H1 (cell line): ENCODE measurements around the gene SPTBN1. TPM values are rescaled to one million over a fixed set of nuclear protein-coding genes. Genes with fewer than 3 reads are reported as not detected.

Source experiments
- CTCF ChIA-PET: fragments of 300-600 bp; sonication (Branson Sonifier 250); formaldehyde crosslinking; loops from one replicate; lab custom pipeline; 2021; ENCODE audit not compliant: partially characterized antibody; lab: Charles Lee
- POLR2A ChIA-PET: fragments of 300-600 bp; sonication (Branson Sonifier 250); formaldehyde crosslinking; loops from one replicate; lab custom pipeline; 2021; ENCODE audit warnings: inconsistent platforms; ENCODE audit not compliant: partially characterized antibody; lab: Charles Lee
- DNase-seq, 2 experiments: peaks; one replicate each; pipeline versions ENCODE4 v3.0.0 to v3.0.0-alpha.2; 2010 to 2022; ENCODE audit warnings: low spot score in 2 of 2, low read depth in 1 of 2, mixed read lengths in 1 of 2
- FAIRE-seq: peaks from 2 replicates; lab custom pipeline; 2011; peaks lifted over from hg19 to GRCh38; lab: Jason Lieb, UNC
- H2AFZ ChIP-seq: 2 replicates; pipeline ENCODE4 v1.8.1; 2012; ENCODE audit warnings: low read length, inconsistent platforms
- H2AK5ac ChIP-seq: 2 replicates; pipeline ENCODE4 v1.6.1; 2013; ENCODE audit warnings: low read depth, low read length
- H2BK120ac ChIP-seq: replicated peaks from 2 replicates; pipeline ENCODE3; 2013; ENCODE audit warnings: low read depth, low read length, inconsistent platforms
- H2BK12ac ChIP-seq: 2 replicates; pipeline ENCODE4 v1.6.1; 2013; ENCODE audit warnings: low read depth, low read length
- H2BK15ac ChIP-seq: 2 replicates; pipeline ENCODE4 v1.6.1; 2013; ENCODE audit warnings: low read length
- H2BK20ac ChIP-seq: 2 replicates; pipeline ENCODE4 v1.6.1; 2013; ENCODE audit warnings: low read length
- H2BK5ac ChIP-seq: 2 replicates; pipeline ENCODE4 v1.6.1; 2013; ENCODE audit warnings: low read depth, low read length
- H3K14ac ChIP-seq: 2 replicates; pipeline ENCODE4 v1.6.1; 2013; ENCODE audit warnings: inconsistent platforms; ENCODE audit not compliant: insufficient read length
- H3K18ac ChIP-seq: 2 replicates; pipeline ENCODE4 v1.6.1; 2013; ENCODE audit warnings: low read length; ENCODE audit errors: extremely low read depth
- H3K23ac ChIP-seq: 2 replicates; pipeline ENCODE4 v1.6.1; 2013; ENCODE audit warnings: inconsistent platforms; ENCODE audit not compliant: insufficient read length
- H3K23me2 ChIP-seq: 2 replicates; pipeline ENCODE4 v1.6.1; 2013; ENCODE audit warnings: low read depth, low read length
- H3K27ac ChIP-seq: 2 replicates; pipeline ENCODE4 v1.6.1; 2011; ENCODE audit warnings: low read depth, low read length, inconsistent platforms
- H3K27me3 ChIP-seq, 4 experiments: replicated peaks in 1 of 4; 1 replicate in 1 of 4; 2 replicates in 3 of 4; pipeline versions ENCODE4 v1.6.1 to v1.8.1; 2011 to 2013; ENCODE audit warnings: low read length in 3 of 4, mild to moderate bottlenecking in 3 of 4, inconsistent platforms in 2 of 4, mixed read lengths in 2 of 4, moderate library complexity in 1 of 4; ENCODE audit not compliant: control insufficient read depth in 3 of 4, insufficient read depth in 3 of 4; ENCODE audit errors: extremely low read depth in 1 of 4
- H3K36me3 ChIP-seq, 4 experiments: 2 replicates each; pipeline versions ENCODE4 v1.6.1 to v1.8.1; 2011 to 2013; ENCODE audit warnings: mild to moderate bottlenecking in 4 of 4, low read length in 3 of 4, moderate library complexity in 2 of 4, control low read depth in 1 of 4, inconsistent platforms in 1 of 4; ENCODE audit not compliant: insufficient read depth in 4 of 4, control insufficient read depth in 2 of 4
- H3K4ac ChIP-seq: replicated peaks from 2 replicates; pipeline ENCODE3; 2013; ENCODE audit warnings: low read length, low read depth, mixed read lengths, inconsistent platforms; ENCODE audit not compliant: insufficient read length
- H3K4me1 ChIP-seq, 4 experiments: replicated peaks in 1 of 4; 1 replicate in 1 of 4; 2 replicates in 3 of 4; pipeline versions ENCODE4 v1.6.1 to v1.8.1; 2011 to 2013; ENCODE audit warnings: low read length in 3 of 4, inconsistent platforms in 2 of 4, mixed read lengths in 1 of 4; ENCODE audit not compliant: insufficient read depth in 4 of 4, control insufficient read depth in 3 of 4
- H3K4me2 ChIP-seq, 2 experiments: 2 replicates each; pipeline versions ENCODE4 v1.6.1 to v1.8.1; 2011 to 2013; ENCODE audit warnings: low read depth in 2 of 2, low read length in 2 of 2, control low read depth in 1 of 2, inconsistent platforms in 1 of 2, mild to moderate bottlenecking in 1 of 2; ENCODE audit not compliant: insufficient read depth in 1 of 2
- H3K4me3 ChIP-seq, 4 experiments: fragments of 200-600, 300-600 bp in 1 of 4; sonication (generic), shearing (Covaris generic), sonication (Bioruptor Twin) in 1 of 4; 2 replicates each; pipeline versions ENCODE4 v1.5.1 to v1.8.1; 2011 to 2016; ENCODE audit warnings: low read length in 4 of 4, low read depth in 3 of 4, control low read depth in 2 of 4, inconsistent platforms in 2 of 4, mild to moderate bottlenecking in 2 of 4, mixed read lengths in 1 of 4, moderate library complexity in 1 of 4; ENCODE audit not compliant: insufficient read depth in 2 of 4; ENCODE audit errors: extremely low read depth in 1 of 4
- H3K56ac ChIP-seq: replicated peaks from 2 replicates; pipeline ENCODE3; 2013; ENCODE audit warnings: low read depth, mild to moderate bottlenecking, mixed read lengths, low read length, inconsistent platforms; ENCODE audit not compliant: insufficient read length
- H3K79me1 ChIP-seq: 2 replicates; pipeline ENCODE4 v1.6.1; 2013; ENCODE audit warnings: low read depth, low read length, control low read depth
- H3K79me2 ChIP-seq, 2 experiments: 2 replicates each; pipeline versions ENCODE4 v1.6.1 to v1.8.1; 2012 to 2013; ENCODE audit warnings: low read length in 2 of 2, mild to moderate bottlenecking in 2 of 2, inconsistent platforms in 1 of 2; ENCODE audit not compliant: insufficient read depth in 2 of 2, control insufficient read depth in 1 of 2
- H3K9ac ChIP-seq, 4 experiments: replicated peaks in 1 of 4; 1 replicate in 1 of 4; 2 replicates in 3 of 4; pipeline versions ENCODE4 v1.6.1 to v1.8.1; 2011 to 2013; ENCODE audit warnings: low read depth in 3 of 4, low read length in 3 of 4, control low read depth in 2 of 4, mild to moderate bottlenecking in 2 of 4, moderate library complexity in 2 of 4, inconsistent platforms in 1 of 4; ENCODE audit errors: extremely low read depth in 1 of 4
- H3K9me3 ChIP-seq, 2 experiments: 2 replicates each; pipeline versions ENCODE4 v1.6.1 to v1.8.1; 2012 to 2013; ENCODE audit warnings: mild to moderate bottlenecking in 2 of 2, moderate library complexity in 2 of 2, control low read depth in 1 of 2, inconsistent platforms in 1 of 2, low read depth in 1 of 2, low read length in 1 of 2, mixed read lengths in 1 of 2; ENCODE audit not compliant: insufficient read depth in 2 of 2
- H4K20me1 ChIP-seq, 2 experiments: replicated peaks in 1 of 2; 2 replicates each; pipeline versions ENCODE3 to v1.8.1; 2011 to 2013; ENCODE audit warnings: inconsistent platforms in 2 of 2, low read length in 2 of 2, mild to moderate bottlenecking in 1 of 2; ENCODE audit not compliant: insufficient read depth in 2 of 2, control insufficient read depth in 1 of 2
- H4K5ac ChIP-seq: 2 replicates; pipeline ENCODE4 v1.6.1; 2013; ENCODE audit warnings: low read length, low read depth, mixed read lengths, inconsistent platforms; ENCODE audit not compliant: insufficient read length
- H4K8ac ChIP-seq: 2 replicates; pipeline ENCODE4 v1.8.0; 2013; ENCODE audit warnings: mild to moderate bottlenecking, moderate library complexity, low read length, inconsistent platforms; ENCODE audit not compliant: insufficient read depth; ENCODE audit errors: extremely low read depth
- H4K91ac ChIP-seq: replicated peaks from 2 replicates; pipeline ENCODE3; 2013; ENCODE audit warnings: low read length, mixed read lengths, inconsistent platforms; ENCODE audit not compliant: insufficient read length
- CBX8 ChIP-seq: fragments of 300-800, 300-1000 bp; sonication (generic); IDR thresholded peaks from 2 replicates; pipeline ENCODE4 v1.7.1; 2016; ENCODE audit warnings: low read depth, low read length, borderline replicate concordance
- GTF2F1 ChIP-seq: IDR thresholded peaks from 2 replicates; pipeline ENCODE4 v1.6.1; 2012; ENCODE audit warnings: low read depth, low read length, improper control_type of control experiment, borderline replicate concordance
- JUN ChIP-seq: IDR thresholded peaks from 2 replicates; pipeline ENCODE4 v1.6.1; 2011; ENCODE audit warnings: low read depth, mild to moderate bottlenecking, improper control_type of control experiment, low read length
- KDM5A ChIP-seq: fragments of 200-600 bp; IDR thresholded peaks from 2 replicates; pipeline ENCODE4 v1.7.1; 2012; ENCODE audit warnings: mild to moderate bottlenecking, low read length, inconsistent platforms, mixed read lengths
- SAP30 ChIP-seq: fragments of 300-600 bp; sonication (generic); IDR thresholded peaks from 2 replicates; pipeline ENCODE4 v1.7.1; 2012; ENCODE audit warnings: low read length, moderate library complexity, mild to moderate bottlenecking, inconsistent platforms; ENCODE audit not compliant: insufficient read depth, insufficient replicate concordance
- TBP ChIP-seq: IDR thresholded peaks from 2 replicates; pipeline ENCODE4 v1.6.1; 2011; ENCODE audit warnings: low read depth, low read length, improper control_type of control experiment
- TCF12 ChIP-seq: IDR thresholded peaks from 2 replicates; pipeline ENCODE4 v1.6.1; 2011; ENCODE audit warnings: low read depth, mild to moderate bottlenecking, low read length
- YY1 ChIP-seq: IDR thresholded peaks from 2 replicates; pipeline ENCODE4 v1.6.1; 2011; ENCODE audit warnings: low read depth, mild to moderate bottlenecking, low read length
- WGBS, 2 experiments: shearing (Covaris generic) in 1 of 2; methylation state at CpG; one replicate each; pipeline versions ENCODE4 v1.1.6 to v1.1.7; 2013 to 2015; ENCODE audit warnings: low lambda C conversion rate in 2 of 2, mixed read lengths in 2 of 2, inconsistent platforms in 1 of 2, low coverage in 1 of 2, missing lambda C conversion rate in 1 of 2; ENCODE audit not compliant: insufficient replicate concordance in 2 of 2, insufficient coverage in 1 of 2, insufficient read length in 1 of 2; ENCODE audit errors: extremely low coverage in 1 of 2, missing lambda C conversion rate in 1 of 2; 5-methylcytosine and 5-hydroxymethylcytosine counted together
- polyA plus RNA-seq, 7 experiments: library from polyadenylated mRNA; depleted of rRNA in 3 of 7; stranded (reverse) in 5 of 7; unstranded in 2 of 7; fragments of >200 nt in 5 of 7; fragments of 200-250 nt in 2 of 7; gene quantifications; 1 replicate in 5 of 7; 2 replicates in 1 of 7; 4 replicates in 1 of 7; pipeline versions ENCODE4 v1.2.1 to v1.2.3, GENCODE V29; 2011 to 2013; ENCODE audit warnings: missing spikeins in 2 of 7, mixed read lengths in 2 of 7
- total RNA-seq: library from RNA; stranded (reverse); fragmentation: NEBNext Ultra II Directional; extraction: Animal tissue kit (Norgen Biotek cat#: 25700); gene quantifications from 2 replicates; pipeline ENCODE4 v1.2.1, GENCODE V29; 2021

SPTBN1 gene
- total and polyA plus RNA-seq, 2 of the 8 experiments (the other 6 are each of a cell fraction or from before 2014, with no cell fraction given) = 31.8 to 180 TPM

GRCh38 chr2:54496920-54497319, 40.8 kb downstream of the SPTBN1 start:
- no peaks in the 10 kb centered on the region for H3K27me3 ChIP-seq
- no peak for DNase-seq
- no peak overlapping the region for H3K23ac ChIP-seq
- no peaks in the 10 kb centered on the region for H3K23me2 ChIP-seq
- H3K79me1 ChIP-seq = peaks cover 3% of the 10 kb centered on the region
- H3K9me3 ChIP-seq = no peaks in the 10 kb centered on the region
- H2AFZ ChIP-seq = no peak overlapping the region
- H3K27ac ChIP-seq = no peak overlapping the region
- no peak overlapping the region for H2BK5ac ChIP-seq
- H3K4ac ChIP-seq = no peak overlapping the region
- ChIA-PET CTCF (interaction anchor here (1.1 to 2.5 kb wide), 5 partner anchors 9 to 169 kb away, joined by 3 to 11 read pairs (median 8); no protein-coding TSS in a partner anchor), POLR2A (interaction anchor here (0.6 to 1.5 kb wide), 2 partner anchors 12 to 714 kb away, joined by 3 to 4 read pairs; no protein-coding TSS in a partner anchor)
- H3K9ac ChIP-seq = no peak overlapping the region
- WGBS, 2 experiments = 79% methylated on average over 4 of the region's 4 CpGs; no CpG with 5 or more reads in 1 of the 2 experiments
- no peak overlapping the region for H3K4me3 ChIP-seq
- no peak overlapping the region for H2AK5ac ChIP-seq
- no peak overlapping the region for H3K14ac ChIP-seq
- H3K36me3 ChIP-seq = no peaks in the 10 kb centered on the region; a peak in 3 of 8 replicates
- no peak overlapping the region for H2BK120ac ChIP-seq
- H4K5ac ChIP-seq = no peak overlapping the region
- no peaks in the 10 kb centered on the region for H3K79me2 ChIP-seq
- no peaks in the 10 kb centered on the region for H4K20me1 ChIP-seq
- no peak for FAIRE-seq
- H2BK15ac ChIP-seq = no peak overlapping the region
- no peak overlapping the region for H2BK20ac ChIP-seq
- no peak overlapping the region for H4K91ac ChIP-seq
- H3K18ac ChIP-seq = no peak overlapping the region
- TF ChIP-seq GTF2F1 (no peak), TCF12 (no peak), KDM5A (no peak), JUN (no peak), YY1 (no peak), CBX8 (no peak), TBP (no peak), SAP30 (no peak)
- H3K4me1 ChIP-seq = peaks cover 0 to 13% (median 2%) of the 10 kb centered on the region in 4 experiments; a peak in 4 of 7 replicates
- H3K4me2 ChIP-seq = no peak overlapping the region
- no peak overlapping the region for H4K8ac ChIP-seq
- H3K56ac ChIP-seq = no peak overlapping the region
- H2BK12ac ChIP-seq = no peak overlapping the region
